Adipose tissue (tissue), 3 donors: ENCODE data around the gene MMEL1. TPM values are rescaled to one million over a fixed set of nuclear protein-coding genes. Genes with fewer than 3 reads are reported as not detected.

Source experiments
- H3K27ac ChIP-seq: one replicate; pipeline ENCODE4 v1.5.1; 2013; ENCODE audit warnings: low read depth, low read length
- WGBS, 3 donors: extraction: QIAGEN DNeasy Blood & Tissue Kit; methylation state at CpG; one replicate each; pipeline ENCODE4 v1.1.7; 2013; 5-methylcytosine and 5-hydroxymethylcytosine counted together
- polyA plus RNA-seq, 3 donors: library from polyadenylated mRNA; stranded (reverse); fragments of 200-250 nt; gene quantifications; one replicate each; pipeline ENCODE4 v1.2.3, GENCODE V29; 2013
- donor health status: healthy with polysubstance abuse.
- donor health status: Bipolar disorder and iron deficiency.
- donor health status: healthy.

Gene MMEL1
- polyA plus RNA-seq, 3 donors = 3.0 to 7.0 (median 3.8) TPM

DNA sequence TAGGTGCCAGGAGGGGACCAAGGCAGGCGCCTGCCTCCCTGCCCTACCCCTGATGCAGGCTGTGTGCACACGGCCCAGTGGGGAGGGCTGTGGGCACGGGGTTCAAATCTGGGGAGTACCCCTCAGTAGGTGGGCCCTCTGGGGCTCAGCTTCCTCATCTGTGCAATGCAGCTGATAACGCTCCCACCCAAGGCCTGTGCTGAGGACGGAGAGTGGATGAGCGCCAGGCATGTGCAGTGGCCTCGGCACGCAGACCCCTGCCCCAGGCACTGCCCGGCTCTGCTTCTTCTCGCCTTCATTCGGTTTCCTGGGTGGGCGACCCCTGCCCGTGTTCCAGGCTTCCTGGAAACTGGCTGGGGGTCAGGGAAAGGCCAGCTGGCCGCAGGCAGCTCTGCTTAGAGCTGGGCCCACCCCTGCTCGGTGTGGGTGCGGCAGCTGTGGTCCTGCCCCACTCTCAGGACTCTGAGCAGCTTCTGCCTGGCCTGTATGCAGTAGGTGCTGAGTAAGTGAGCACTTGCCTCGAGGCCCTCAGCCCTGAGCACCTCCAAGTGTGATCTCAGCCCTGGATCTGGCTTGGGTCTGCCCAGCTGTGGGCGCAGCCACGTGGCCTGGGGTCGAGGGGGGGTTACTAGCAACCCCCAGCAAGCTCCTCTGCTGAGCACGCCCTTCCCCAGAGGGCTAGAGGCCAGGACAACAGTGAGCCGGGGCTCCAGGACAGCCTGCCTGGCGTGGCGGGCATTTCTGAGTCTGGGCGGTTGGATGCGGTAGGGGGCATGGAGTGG lies 88.5 kb downstream of the MMEL1 start:
- no peak overlapping the region for H3K27ac ChIP-seq
- 52 to 64% (median 53%) methylated on average over 23 to 26 of the region's 26 CpGs for WGBS, 3 donors

- H3K27ac ChIP-seq = no peak overlapping the region
- 39 to 54% (median 41%) methylated on average over 25 to 26 of the region's 26 CpGs for WGBS, 3 donors
Observed at GRCh38 chr1:2543543-2544092, 89.2 kb downstream of the MMEL1 start.

DNA sequence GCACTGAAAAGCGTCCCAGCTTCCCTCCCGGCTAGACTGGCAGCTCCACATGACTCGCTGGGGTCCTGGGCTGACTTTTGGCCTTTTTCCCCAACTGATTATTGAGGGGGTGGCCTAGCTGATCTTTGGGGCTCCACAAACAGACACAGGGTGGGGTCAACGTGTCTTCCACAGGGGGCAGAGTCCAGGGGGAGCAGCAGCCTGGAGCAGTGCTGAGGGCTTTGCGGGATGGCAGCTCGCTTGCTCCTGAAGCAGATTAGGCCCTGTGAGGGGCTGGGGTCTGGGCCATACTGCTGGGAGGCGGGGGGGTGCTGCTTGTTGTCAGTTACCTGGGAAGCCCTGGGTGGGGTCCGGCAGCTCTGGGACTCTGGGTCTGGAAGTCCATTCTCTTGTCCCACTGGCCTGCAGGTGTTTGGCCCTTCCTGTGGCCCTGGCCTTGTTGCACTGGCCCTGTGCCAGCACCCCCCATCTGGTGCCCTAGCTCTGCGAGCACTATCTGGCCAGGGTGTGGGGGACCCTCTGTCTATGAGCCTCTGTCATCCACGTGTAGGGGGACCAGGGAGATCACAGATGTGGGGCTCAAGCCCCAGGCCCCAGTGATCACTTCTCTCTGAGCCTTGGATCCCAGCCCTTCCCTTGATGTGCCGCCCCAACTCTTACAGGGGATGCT lies 90.4 kb downstream of the MMEL1 start:
- H3K27ac ChIP-seq = no peak overlapping the region
- 83 to 88% (median 83%) methylated on average over 11 of the region's 11 CpGs for WGBS, 3 donors

- 69 to 77% (median 77%) methylated on average over 25 of the region's 25 CpGs for WGBS, 3 donors
- H3K27ac ChIP-seq = no peak overlapping the region
Observed at GRCh38 chr1:2541619-2542245, 91.1 kb downstream of the MMEL1 start.

DNA sequence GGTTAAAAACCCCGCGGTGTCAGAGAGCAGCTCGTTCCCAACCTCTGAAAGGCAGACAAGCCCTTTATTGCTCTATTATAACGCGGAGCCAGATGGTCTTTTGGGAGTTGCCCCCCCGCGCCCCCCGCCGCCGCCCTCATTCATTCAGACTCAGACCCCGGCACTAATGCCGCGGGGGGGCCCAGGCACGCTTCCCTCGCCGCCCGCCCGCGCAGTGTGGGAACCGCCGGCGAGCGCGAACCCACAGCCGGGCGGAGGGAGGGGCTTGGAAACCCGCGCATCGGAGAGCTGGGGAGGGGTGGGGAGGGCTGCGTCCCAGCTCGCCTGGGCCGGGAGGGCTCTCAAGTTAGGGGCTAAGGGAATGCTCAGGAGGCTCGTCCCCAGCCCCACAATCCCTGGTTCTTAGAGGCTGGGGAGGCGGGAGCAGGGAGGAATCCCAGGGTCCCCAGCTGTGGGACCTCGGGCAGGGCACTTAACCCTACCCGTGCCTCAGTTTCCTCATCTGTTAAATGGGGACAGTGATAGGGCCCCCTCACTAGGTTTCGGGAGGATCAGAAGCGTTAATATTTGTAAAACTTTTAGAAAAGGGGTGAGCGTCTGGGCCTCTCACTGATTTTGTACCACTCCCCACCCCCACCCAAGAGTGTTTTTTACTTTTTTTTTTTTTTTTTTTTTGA lies 91.9 kb downstream of the MMEL1 start:
- 10 to 17% (median 12%) methylated on average over 33 to 39 of the region's 39 CpGs for WGBS, 3 donors
- H3K27ac ChIP-seq = no peak overlapping the region

Other genes starting within 250 kb of the MMEL1 start
- gene MORN1, start 241.5 kb downstream of the MMEL1 start, polyA plus RNA-seq = 1 to 10 TPM; 3.1 to 5.3 (median 3.2) TPM
- 10 to 100 TPM; 54.8 to 89.2 (median 59.0) TPM for gene RER1, start 241.2 kb downstream of the MMEL1 start, polyA plus RNA-seq
- gene PEX10, start 220.5 kb downstream of the MMEL1 start, polyA plus RNA-seq = 10 to 100 TPM; 13.8 to 30.2 (median 18.8) TPM
- gene PLCH2, start 156.7 kb downstream of the MMEL1 start, polyA plus RNA-seq = 1 to 10 TPM in 1 of 3 donors, under 1 TPM in 2; 0.45 to 2.2 (median 0.62) TPM
- 10 to 100 TPM in 2 of 3 donors, 1 to 10 TPM in 1; 8.9 to 14.5 (median 10.8) TPM for gene PANK4, start 106.4 kb downstream of the MMEL1 start, polyA plus RNA-seq
- gene HES5, start 102.8 kb downstream of the MMEL1 start, polyA plus RNA-seq = under 1 TPM in 2 of 3 donors, not detected in 1; 0.10 to 0.15 TPM
- gene TNFRSF14, start 76.6 kb downstream of the MMEL1 start, polyA plus RNA-seq = 10 to 100 TPM; 21.8 to 92.2 (median 46.4) TPM
- 1 to 10 TPM; 6.5 to 9.8 (median 8.5) TPM for gene PRXL2B, start 46.2 kb downstream of the MMEL1 start, polyA plus RNA-seq
- under 1 TPM; 0.15 to 0.22 (median 0.16) TPM for gene TTC34, start 168.7 kb upstream of the MMEL1 start, polyA plus RNA-seq